Activated T-cell treated with anti-CD3 and anti-CD28 coated beads for 24 hours (primary cell): ENCODE data around the gene ARHGAP9.

Experiments used
- DNase-seq: peaks from one replicate; pipeline ENCODE4 v3.0.0-alpha.2; 2020; ENCODE audit warnings: low read depth

ARHGAP9 gene

GRCh38 chr12:57491393-57492280 is 12.0 kb upstream of the ARHGAP9 start:
- DNase-seq: no peak

GRCh38 chr12:57490126-57490525 is 10.5 kb upstream of the ARHGAP9 start:
- no peak for DNase-seq

- no peak for DNase-seq
These were observed 9.5 kb upstream of the ARHGAP9 start for GRCh38 chr12:57489157-57489641.

GRCh38 chr12:57488402-57489156 is 8.9 kb upstream of the ARHGAP9 start:
- no peak for DNase-seq

GRCh38 chr12:57487597-57488401 is 8.1 kb upstream of the ARHGAP9 start, which contains the start of gene MARS1:
TSS of gene MARS1 (plus strand) at chr12:57488068. CDS start at chr12:57488091, 23 bp downstream.
- peak; percentile 90 for DNase-seq

- no peak for DNase-seq
These were observed 7.5 kb upstream of the ARHGAP9 start for GRCh38 chr12:57487055-57487596.

GRCh38 chr12:57485695-57486094 is 6.0 kb upstream of the ARHGAP9 start:
- no peak for DNase-seq

- no peak for DNase-seq
These were observed 3.8 kb upstream of the ARHGAP9 start for GRCh38 chr12:57483466-57483865.

- DNase-seq: no peak
These were observed 2.0 kb upstream of the ARHGAP9 start for GRCh38 chr12:57481671-57482070.

- DNase-seq: no peak
These were observed 657 bp downstream of the ARHGAP9 start for GRCh38 chr12:57479043-57479375.

- DNase-seq: peak; percentile 40
These were observed 1.7 kb downstream of the ARHGAP9 start for GRCh38 chr12:57477710-57478681.

GRCh38 chr12:57476993-57477709 is 2.5 kb downstream of the ARHGAP9 start:
- no peak for DNase-seq

GRCh38 chr12:57476162-57476992 is 3.3 kb downstream of the ARHGAP9 start:
- DNase-seq: peak; percentile 57

- DNase-seq: no peak
These were observed 4.2 kb downstream of the ARHGAP9 start for GRCh38 chr12:57475271-57476161.

GRCh38 chr12:57474862-57475261 is 4.8 kb downstream of the ARHGAP9 start:
- no peak for DNase-seq

GRCh38 chr12:57474430-57474829 is 5.2 kb downstream of the ARHGAP9 start:
- DNase-seq: no peak

- DNase-seq: no peak
These were observed 5.8 kb downstream of the ARHGAP9 start for GRCh38 chr12:57473886-57474285.

- no peak for DNase-seq
These were observed 6.3 kb downstream of the ARHGAP9 start for GRCh38 chr12:57473392-57473791.
